Suprapubic skin (tissue), 4 donors: ENCODE measurements around the gene PFN3. TPM values are rescaled to one million over a fixed set of nuclear protein-coding genes. Genes with fewer than 3 reads are reported as not detected.

Experiments used
- DNase-seq, 2 donors: peaks; one replicate each; pipeline ENCODE4 v3.0.0-alpha.2; 2019; ENCODE audit warnings: low spot score in 2 of 2
- H3K27ac ChIP-seq: fragments of 200-600 bp; sonication (generic); one replicate; pipeline ENCODE4 v1.5.1; 2019
- H3K27me3 ChIP-seq: fragments of 200-600 bp; sonication (generic); one replicate; pipeline ENCODE4 v1.5.1; 2019
- H3K36me3 ChIP-seq: fragments of 200-600 bp; sonication (generic); one replicate; pipeline ENCODE4 v1.5.1; 2019
- H3K4me1 ChIP-seq: fragments of 200-600 bp; sonication (generic); one replicate; pipeline ENCODE4 v1.5.1; 2019
- H3K4me3 ChIP-seq: fragments of 200-600 bp; sonication (generic); one replicate; pipeline ENCODE4 v1.5.1; 2019; ENCODE audit warnings: mild to moderate bottlenecking
- H3K9me3 ChIP-seq: fragments of 200-600 bp; sonication (generic); one replicate; pipeline ENCODE4 v1.5.1; 2019
- CTCF ChIP-seq, 2 donors: fragments of 200-600 bp in 1 of 2; fragments of 450-650 bp in 1 of 2; sonication (generic) in 1 of 2; IDR thresholded peaks; one replicate each; pipeline ENCODE4 v1.5.1; 2016 to 2019; ENCODE audit warnings: antibody characterized with exemption in 2 of 2, mild to moderate bottlenecking in 1 of 2, moderate library complexity in 1 of 2
- EP300 ChIP-seq: sonication (generic); formaldehyde crosslinking; IDR thresholded peaks from one replicate; pipeline ENCODE4 v1.6.1; 2017; ENCODE audit warnings: antibody characterized with exemption
- POLR2A ChIP-seq, 2 donors: fragments of 450-650 bp; IDR thresholded peaks; one replicate each; pipeline ENCODE4 v1.6.1; 2017; ENCODE audit warnings: antibody characterized with exemption in 2 of 2, mild to moderate bottlenecking in 2 of 2, moderate library complexity in 2 of 2
- POLR2AphosphoS5 ChIP-seq, 3 donors: sonication (generic); formaldehyde crosslinking; IDR thresholded peaks; one replicate each; pipeline ENCODE4 v1.6.1; 2017; ENCODE audit warnings: antibody characterized with exemption in 3 of 3
- WGBS: methylation state at CpG from one replicate; pipeline ENCODE4 v1.1.5; 2018; 5-methylcytosine and 5-hydroxymethylcytosine counted together
- total RNA-seq, 4 donors: library from RNA; depleted of rRNA; stranded (reverse); fragments of >200 nt; gene quantifications; one replicate each; pipeline ENCODE4 v1.1.0, GENCODE V29; 2016

The PFN3 gene
- total RNA-seq, 4 donors from 2014 or later = not detected

- peaks cover 49% of the 10 kb centered on the region for H3K36me3 ChIP-seq
- peak overlapping the region; percentile 15 for H3K27ac ChIP-seq
- 70% methylated on average over 6 of the region's 29 CpGs for WGBS
- peak in 1 of 2 donors; percentile 74 for DNase-seq
- H3K27me3 ChIP-seq = no peaks in the 10 kb centered on the region
- H3K4me1 ChIP-seq = peaks cover 76% of the 10 kb centered on the region
- TF ChIP-seq CTCF (IDR thresholded peaks at IDR 0.05) (no peak), POLR2AphosphoS5 (IDR thresholded peaks at IDR 0.05) (peak in 1 of 3 donors; percentile 26), POLR2A (IDR thresholded peaks at IDR 0.05) (no peak), EP300 (no peak)
- no peak overlapping the region for H3K4me3 ChIP-seq
- no peaks in the 10 kb centered on the region for H3K9me3 ChIP-seq
Observed at GRCh38 chr5:177431317-177432142, 31.1 kb upstream of the PFN3 start.

GRCh38 chr5:177430972-177431316 lies 30.5 kb upstream of the PFN3 start:
- no peak for TF ChIP-seq EP300
- H3K4me3 ChIP-seq = no peak overlapping the region
- peak overlapping the region; percentile 15 for H3K27ac ChIP-seq
- WGBS = 73% methylated on average over 7 of the region's 7 CpGs
- H3K36me3 ChIP-seq = peaks cover 43% of the 10 kb centered on the region
- H3K4me1 ChIP-seq = peaks cover 76% of the 10 kb centered on the region
- DNase-seq = no peak
- no peaks in the 10 kb centered on the region for H3K9me3 ChIP-seq
- H3K27me3 ChIP-seq = no peaks in the 10 kb centered on the region

- 75% methylated on average over 16 of the region's 26 CpGs for WGBS
Observed at GRCh38 chr5:177430140-177430951, 29.9 kb upstream of the PFN3 start.

GRCh38 chr5:177429248-177430040 lies 29.0 kb upstream of the PFN3 start:
- H3K9me3 ChIP-seq = no peaks in the 10 kb centered on the region
- 65% methylated on average over 2 of the region's 6 CpGs for WGBS
- peak overlapping the region; percentile 16 for H3K27ac ChIP-seq
- peak in 1 of 2 donors; percentile 83 for DNase-seq
- peaks cover 83% of the 10 kb centered on the region for H3K4me1 ChIP-seq
- H3K27me3 ChIP-seq = no peaks in the 10 kb centered on the region
- TF ChIP-seq EP300 = no peak
- H3K4me3 ChIP-seq = no peak overlapping the region
- H3K36me3 ChIP-seq = peaks cover 28% of the 10 kb centered on the region

More at GRCh38 chr5:177430140-177430951, 29.9 kb upstream of the PFN3 start:
- Histone ChIP-seq H3K27me3 (no peaks in the 10 kb centered on the region), H3K4me3 (no peak overlapping the region), H3K36me3 (peaks cover 37% of the 10 kb centered on the region), H3K4me1 (peaks cover 81% of the 10 kb centered on the region), H3K9me3 (no peaks in the 10 kb centered on the region), H3K27ac (peak overlapping the region; percentile 16)
- TF ChIP-seq POLR2AphosphoS5 (IDR thresholded peaks at IDR 0.05) = no peak
- no peak for DNase-seq

- Histone ChIP-seq H3K36me3 (peaks cover 22% of the 10 kb centered on the region), H3K4me3 (peak overlapping the region; percentile 87), H3K4me1 (peaks cover 76% of the 10 kb centered on the region), H3K9me3 (no peaks in the 10 kb centered on the region), H3K27me3 (no peaks in the 10 kb centered on the region), H3K27ac (no peak overlapping the region)
- TF ChIP-seq EP300 (no peak), POLR2AphosphoS5 (IDR thresholded peaks at IDR 0.05) (no peak), POLR2A (IDR thresholded peaks at IDR 0.05) (no peak), CTCF (IDR thresholded peaks at IDR 0.05) (no peak)
- 77% methylated on average over 10 of the region's 10 CpGs for WGBS
- no peak for DNase-seq
Observed at GRCh38 chr5:177428574-177429217, 28.2 kb upstream of the PFN3 start.

GRCh38 chr5:177427919-177428573 lies 27.6 kb upstream of the PFN3 start:
- Histone ChIP-seq H3K4me3 (peak overlapping the region; percentile 87), H3K36me3 (peaks cover 15% of the 10 kb centered on the region), H3K4me1 (peaks cover 70% of the 10 kb centered on the region), H3K27me3 (no peaks in the 10 kb centered on the region), H3K27ac (no peak overlapping the region), H3K9me3 (no peaks in the 10 kb centered on the region)
- TF ChIP-seq POLR2AphosphoS5 (IDR thresholded peaks at IDR 0.05) (no peak), CTCF (IDR thresholded peaks at IDR 0.05) (no peak), EP300 (no peak), POLR2A (IDR thresholded peaks at IDR 0.05) (no peak)
- DNase-seq = no peak
- 60% methylated on average over 10 of the region's 11 CpGs for WGBS
